Karpas-422 (cell line): ENCODE measurements around the gene EYA2. TPM values are rescaled to one million over a fixed set of nuclear protein-coding genes. Genes with fewer than 3 reads are reported as not detected.

Source experiments
- DNase-seq: peaks from one replicate; pipeline ENCODE4 v3.0.0-alpha.2; 2015
- H2AFZ ChIP-seq: fragments of 200-600 bp; sonication (generic); 2 replicates; pipeline ENCODE4 v1.6.1; 2014; ENCODE audit warnings: antibody characterized with exemption, low read length, mixed read lengths
- H3K27ac ChIP-seq: fragments of 200-600 bp; sonication (generic); 2 replicates; pipeline ENCODE4 v1.5.1; 2014; ENCODE audit warnings: mild to moderate bottlenecking, low read length, moderate library complexity
- H3K27me3 ChIP-seq: fragments of 200-600 bp; sonication (generic); 2 replicates; pipeline ENCODE4 v1.6.1; 2014; ENCODE audit warnings: low read length, mixed read lengths
- H3K36me3 ChIP-seq: fragments of 200-600 bp; sonication (generic); 2 replicates; pipeline ENCODE4 v1.6.1; 2014; ENCODE audit warnings: low read length, mixed read lengths; ENCODE audit not compliant: insufficient read depth
- H3K4me1 ChIP-seq: fragments of 200-600 bp; sonication (generic); 2 replicates; pipeline ENCODE4 v1.6.1; 2014; ENCODE audit warnings: mild to moderate bottlenecking, low read length, mixed read lengths
- H3K4me2 ChIP-seq: fragments of 200-600 bp; sonication (generic); 2 replicates; pipeline ENCODE4 v1.6.1; 2014; ENCODE audit warnings: low read length, low read depth, mild to moderate bottlenecking; ENCODE audit not compliant: poor library complexity, severe bottlenecking
- H3K4me3 ChIP-seq: fragments of 200-600 bp; sonication (generic); 2 replicates; pipeline ENCODE4 v1.5.1; 2014; ENCODE audit warnings: mild to moderate bottlenecking, antibody characterized with exemption, low read length, mixed read lengths
- H3K79me2 ChIP-seq: fragments of 200-600 bp; sonication (generic); 2 replicates; pipeline ENCODE4 v1.6.1; 2014; ENCODE audit warnings: mild to moderate bottlenecking, low read length, mixed read lengths
- H3K9ac ChIP-seq: fragments of 200-600 bp; sonication (generic); 2 replicates; pipeline ENCODE4 v1.6.0; 2014; ENCODE audit warnings: low read length
- H3K9me2 ChIP-seq: fragments of 200-600 bp; sonication (generic), shearing (Covaris generic); replicated peaks from 2 replicates; pipeline ENCODE4 v1.6.0; 2014; ENCODE audit warnings: mild to moderate bottlenecking, low read length, moderate library complexity; ENCODE audit not compliant: insufficient read depth
- H3K9me3 ChIP-seq: fragments of 300-700, 200-600 bp; sonication (generic); 2 replicates; pipeline ENCODE4 v1.6.1; 2014; ENCODE audit warnings: low read length, mixed read lengths
- H4K20me1 ChIP-seq: fragments of 200-600 bp; sonication (generic); 2 replicates; pipeline ENCODE4 v1.6.1; 2014; ENCODE audit warnings: mild to moderate bottlenecking, antibody characterized with exemption, low read length, low read depth; ENCODE audit not compliant: insufficient read depth
- total RNA-seq: library from RNA; depleted of rRNA; stranded (reverse); fragments of >200 nt; shearing (Covaris generic); gene quantifications from 2 replicates; pipeline ENCODE4 v1.2.3, GENCODE V29; 2014; ENCODE audit warnings: low replicate concordance

The EYA2 gene
- total RNA-seq, 1 experiment from 2014 or later: not detected

DNA sequence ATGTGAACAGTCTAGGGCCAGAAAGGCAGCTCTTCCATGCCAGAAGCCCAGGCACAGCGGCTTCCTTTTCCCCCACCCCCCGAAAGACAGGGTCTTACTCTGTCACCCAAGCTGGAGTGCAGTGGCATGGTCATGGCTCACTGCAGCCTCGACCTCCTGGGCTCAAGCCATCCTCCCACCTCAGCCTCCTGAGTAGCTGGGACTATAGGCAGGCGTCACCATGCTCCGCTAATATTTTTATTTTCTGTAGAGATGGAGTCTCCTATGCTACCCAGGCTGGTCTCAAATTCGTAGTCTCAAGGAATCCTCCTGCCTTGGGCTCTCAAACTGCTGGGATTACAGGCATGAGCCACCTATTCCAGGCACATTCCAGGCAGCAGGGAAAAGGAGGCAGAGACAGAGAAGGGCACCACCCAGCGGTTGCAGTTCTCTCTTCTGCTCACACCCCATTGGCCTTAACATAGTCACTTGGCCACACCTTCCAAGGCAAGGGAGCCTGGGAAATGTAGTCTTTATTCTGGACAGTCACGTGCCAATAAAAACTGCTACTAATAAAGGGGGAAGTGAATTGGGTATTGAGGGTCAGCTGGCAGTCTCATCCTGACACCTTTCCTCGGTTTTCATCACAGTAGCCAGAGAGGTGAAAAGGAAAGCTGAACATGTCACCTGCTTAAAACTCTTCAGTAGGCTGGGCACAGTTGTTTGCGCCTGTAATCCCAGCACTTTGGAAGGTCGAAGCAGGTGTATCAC lies 255.9 kb downstream of the EYA2 start:
- Histone ChIP-seq H3K9me2 (no peaks in the 10 kb centered on the region), H3K4me3 (no peak overlapping the region), H4K20me1 (no peaks in the 10 kb centered on the region), H3K27ac (no peak overlapping the region), H3K27me3 (no peaks in the 10 kb centered on the region; the same call in 1 of the 2 replicates), H3K4me2 (no peak overlapping the region), H3K9me3 (no peaks in the 10 kb centered on the region), H3K79me2 (no peaks in the 10 kb centered on the region), H3K4me1 (no peaks in the 10 kb centered on the region), H2AFZ (no peak overlapping the region), H3K36me3 (no peaks in the 10 kb centered on the region), H3K9ac (no peak overlapping the region)
- DNase-seq: peak; percentile 81

DNA sequence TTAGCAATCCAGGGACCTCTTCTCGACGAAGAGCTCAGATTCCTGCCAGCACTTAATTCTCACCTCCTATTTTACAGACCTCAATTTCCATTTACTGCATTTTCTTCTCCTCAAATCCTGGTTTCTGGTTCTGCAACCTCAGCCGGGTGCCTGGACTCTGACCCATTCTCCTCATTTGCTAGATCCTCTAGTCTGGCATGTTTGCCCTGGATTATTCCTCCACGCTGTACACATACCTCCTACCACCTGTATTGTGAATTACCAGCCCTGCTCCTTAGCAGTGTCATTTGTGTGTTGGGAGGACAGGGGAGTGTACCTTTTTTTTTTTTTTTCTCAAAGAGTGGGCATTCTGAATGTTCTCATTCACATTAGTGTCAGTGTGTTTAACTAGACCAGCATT lies 257.4 kb downstream of the EYA2 start:
- no peaks in the 10 kb centered on the region for H3K9me3 ChIP-seq
- no peak overlapping the region for H3K9ac ChIP-seq
- no peak overlapping the region for H3K4me3 ChIP-seq
- no peaks in the 10 kb centered on the region; the same call in 1 of the 2 replicates for H3K27me3 ChIP-seq
- no peak overlapping the region for H3K27ac ChIP-seq
- no peaks in the 10 kb centered on the region for H3K79me2 ChIP-seq
- no peaks in the 10 kb centered on the region for H3K4me1 ChIP-seq
- no peaks in the 10 kb centered on the region for H4K20me1 ChIP-seq
- no peak overlapping the region for H3K4me2 ChIP-seq
- no peaks in the 10 kb centered on the region for H3K9me2 ChIP-seq
- no peak overlapping the region for H2AFZ ChIP-seq
- DNase-seq: peak; percentile 17
- H3K36me3 ChIP-seq: no peaks in the 10 kb centered on the region

DNA sequence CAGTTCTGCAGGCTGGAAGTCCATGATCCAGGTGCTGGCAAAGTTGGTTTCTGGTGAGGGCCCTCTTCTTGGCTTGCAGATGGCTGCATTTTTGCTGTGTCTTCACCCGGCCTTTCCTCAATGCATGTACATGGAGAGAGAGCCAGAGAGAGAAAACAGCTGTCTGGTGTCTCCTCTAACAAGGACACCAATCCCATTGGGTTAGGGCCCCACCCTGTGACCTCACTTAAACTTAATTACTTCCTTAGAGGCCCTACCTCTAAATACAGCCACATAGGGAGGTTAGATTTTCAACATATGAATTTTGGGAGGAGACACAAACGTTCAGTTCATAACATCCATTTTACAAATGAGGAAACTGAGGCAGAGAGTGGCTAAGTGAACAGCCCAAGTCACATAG lies 259.4 kb downstream of the EYA2 start:
- H3K79me2 ChIP-seq: no peaks in the 10 kb centered on the region
- DNase-seq: no peak
- no peaks in the 10 kb centered on the region for H3K36me3 ChIP-seq
- no peak overlapping the region for H2AFZ ChIP-seq
- no peak overlapping the region for H3K4me3 ChIP-seq
- no peaks in the 10 kb centered on the region for H3K4me1 ChIP-seq
- no peaks in the 10 kb centered on the region for H3K9me2 ChIP-seq
- no peak overlapping the region for H3K9ac ChIP-seq
- H3K27ac ChIP-seq: no peak overlapping the region
- no peaks in the 10 kb centered on the region for H4K20me1 ChIP-seq
- no peaks in the 10 kb centered on the region for H3K9me3 ChIP-seq
- no peaks in the 10 kb centered on the region; the same call in 1 of the 2 replicates for H3K27me3 ChIP-seq
- H3K4me2 ChIP-seq: no peak overlapping the region

DNA sequence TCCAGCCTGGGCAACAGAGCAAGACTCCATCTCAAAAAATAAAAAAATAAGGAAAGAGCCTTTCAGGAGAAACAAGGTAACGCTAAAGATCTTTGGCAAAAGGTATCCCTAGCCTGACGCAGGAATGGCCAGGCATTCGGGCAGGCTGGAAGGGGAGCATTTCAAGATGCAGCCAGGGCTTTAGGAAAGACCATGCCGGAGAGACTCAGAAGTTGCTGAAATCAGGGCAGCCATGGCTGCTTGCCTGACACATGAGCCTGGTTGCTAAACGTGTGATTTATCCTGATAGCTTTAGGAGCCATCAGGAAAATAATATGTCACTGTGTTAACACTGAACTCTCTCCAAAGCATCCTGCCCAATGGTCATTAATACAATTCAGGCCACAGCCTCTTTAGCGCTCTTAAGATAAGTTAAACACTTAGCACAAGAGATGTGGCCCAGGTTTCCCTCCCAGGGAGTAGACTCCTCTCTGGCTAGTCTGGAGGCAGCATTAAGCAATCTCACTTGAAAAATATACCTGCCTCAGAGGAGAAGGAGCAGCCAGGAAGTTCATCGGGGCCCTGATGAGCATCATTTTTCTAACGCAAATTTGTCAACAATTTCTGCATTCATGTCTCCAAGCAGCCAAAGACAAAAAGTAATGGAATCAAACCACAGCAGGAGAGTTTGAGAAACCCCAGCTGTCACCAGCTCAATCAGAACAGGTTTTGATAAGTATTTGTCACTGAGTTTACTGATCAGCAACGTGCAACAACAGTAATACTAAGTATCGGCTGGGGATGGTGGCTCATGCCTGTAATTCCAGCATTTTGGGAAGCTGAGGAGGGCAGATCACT lies 261.9 kb downstream of the EYA2 start:
- DNase-seq: no peak
- no peaks in the 10 kb centered on the region for H4K20me1 ChIP-seq
- no peak overlapping the region for H3K27ac ChIP-seq
- H3K9me2 ChIP-seq: no peaks in the 10 kb centered on the region
- H3K4me1 ChIP-seq: no peaks in the 10 kb centered on the region
- H3K36me3 ChIP-seq: no peaks in the 10 kb centered on the region
- no peak overlapping the region for H3K4me3 ChIP-seq
- no peak overlapping the region for H3K9ac ChIP-seq
- no peak overlapping the region for H3K4me2 ChIP-seq
- H2AFZ ChIP-seq: no peak overlapping the region
- H3K27me3 ChIP-seq: no peaks in the 10 kb centered on the region; the same call in 1 of the 2 replicates
- H3K79me2 ChIP-seq: no peaks in the 10 kb centered on the region
- no peaks in the 10 kb centered on the region for H3K9me3 ChIP-seq

DNA sequence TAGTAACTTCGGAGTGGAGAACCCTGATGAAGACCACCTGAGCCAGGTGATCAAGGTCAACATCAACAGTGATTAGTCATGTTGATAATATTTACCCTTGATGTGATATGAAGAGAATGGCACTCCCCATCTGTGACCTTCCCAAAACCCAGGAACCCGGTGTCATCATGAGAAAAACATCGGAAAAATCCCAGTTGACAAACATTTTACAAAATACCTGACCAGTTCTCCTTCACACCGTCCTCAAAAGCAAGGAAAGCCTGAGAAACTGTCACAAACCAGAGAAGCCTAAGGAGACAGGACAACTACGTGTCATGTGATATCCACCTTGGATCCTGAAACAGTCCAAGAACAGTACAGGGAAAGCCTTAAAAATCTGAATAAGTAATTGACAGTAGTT lies 264.5 kb downstream of the EYA2 start:
- H3K79me2 ChIP-seq: no peaks in the 10 kb centered on the region
- H3K27me3 ChIP-seq: no peaks in the 10 kb centered on the region
- H3K27ac ChIP-seq: no peak overlapping the region
- no peaks in the 10 kb centered on the region for H4K20me1 ChIP-seq
- H2AFZ ChIP-seq: no peak overlapping the region
- H3K9ac ChIP-seq: no peak overlapping the region
- no peaks in the 10 kb centered on the region for H3K9me3 ChIP-seq
- no peaks in the 10 kb centered on the region for H3K36me3 ChIP-seq
- DNase-seq: no peak
- H3K4me2 ChIP-seq: no peak overlapping the region
- H3K4me3 ChIP-seq: no peak overlapping the region
- H3K9me2 ChIP-seq: no peaks in the 10 kb centered on the region
- H3K4me1 ChIP-seq: no peaks in the 10 kb centered on the region

DNA sequence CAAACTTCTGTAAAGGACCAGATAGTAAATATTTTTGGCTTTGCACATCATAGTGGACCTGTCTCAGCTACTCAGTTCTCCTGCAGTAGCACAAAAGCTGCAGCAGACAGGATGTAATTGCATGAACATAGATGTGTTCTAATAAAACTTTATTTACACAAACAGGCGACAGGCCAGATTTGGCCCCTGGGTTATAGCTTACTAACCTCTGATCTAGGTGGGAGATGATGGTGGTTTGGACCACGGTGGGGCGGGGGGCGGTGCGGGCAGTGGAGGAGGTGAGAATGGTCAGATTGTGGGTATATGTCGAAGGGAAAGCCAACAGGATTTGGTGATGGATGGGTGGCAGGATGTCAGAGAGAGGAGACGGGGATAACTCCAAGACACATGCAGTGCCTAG lies 265.6 kb downstream of the EYA2 start:
- Histone ChIP-seq H3K4me1 (no peaks in the 10 kb centered on the region), H4K20me1 (no peaks in the 10 kb centered on the region), H2AFZ (no peak overlapping the region), H3K9me3 (no peaks in the 10 kb centered on the region), H3K79me2 (no peaks in the 10 kb centered on the region), H3K4me2 (no peak overlapping the region), H3K36me3 (no peaks in the 10 kb centered on the region), H3K27ac (no peak overlapping the region), H3K9ac (no peak overlapping the region), H3K4me3 (no peak overlapping the region), H3K9me2 (no peaks in the 10 kb centered on the region), H3K27me3 (no peaks in the 10 kb centered on the region)
- no peak for DNase-seq

DNA sequence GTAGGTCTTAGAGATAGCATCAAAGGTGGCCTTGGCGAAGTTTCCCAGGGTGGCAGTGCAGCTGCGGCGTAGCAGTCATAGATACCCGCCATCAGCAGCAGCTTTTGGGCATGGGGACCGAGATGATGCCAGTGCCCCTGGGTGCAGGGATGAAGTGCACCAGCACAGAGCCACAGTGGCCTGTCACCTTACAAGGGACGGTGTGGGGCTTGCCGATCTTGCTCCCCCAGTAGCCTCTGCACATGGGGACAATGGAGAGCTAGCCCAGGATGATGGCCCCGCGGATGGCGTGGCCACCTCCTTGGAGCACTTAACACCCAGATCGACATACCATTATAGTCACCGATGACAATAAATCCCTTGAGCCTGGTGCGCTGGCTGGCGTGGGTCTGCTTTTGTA lies 266.3 kb downstream of the EYA2 start:
- Histone ChIP-seq H3K36me3 (no peaks in the 10 kb centered on the region), H3K9me2 (no peaks in the 10 kb centered on the region), H3K4me1 (no peaks in the 10 kb centered on the region), H3K9ac (no peak overlapping the region), H3K27ac (no peak overlapping the region), H3K4me3 (no peak overlapping the region), H3K9me3 (no peaks in the 10 kb centered on the region), H3K27me3 (no peaks in the 10 kb centered on the region), H4K20me1 (no peaks in the 10 kb centered on the region), H2AFZ (no peak overlapping the region), H3K4me2 (no peak overlapping the region), H3K79me2 (no peaks in the 10 kb centered on the region)
- no peak for DNase-seq

DNA sequence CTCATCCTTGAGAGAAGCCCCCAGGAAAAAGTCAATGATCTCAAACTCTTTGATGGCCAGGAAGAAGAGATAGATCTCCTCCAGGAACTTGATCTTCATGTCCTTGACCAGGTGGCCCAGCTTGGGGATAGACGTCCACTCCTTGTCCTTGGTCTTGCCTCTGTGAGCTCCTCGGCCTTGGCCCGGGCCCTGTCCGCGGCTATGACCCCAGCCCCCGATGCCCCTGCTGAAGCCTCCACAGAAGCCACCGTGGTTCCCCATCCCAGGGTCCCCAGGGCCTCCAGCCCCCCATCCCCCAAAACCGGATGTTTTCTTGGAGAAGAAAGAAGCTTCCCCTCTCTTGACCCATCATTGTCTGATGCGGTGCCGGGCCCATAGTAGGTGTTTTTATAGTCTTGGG lies 266.8 kb downstream of the EYA2 start:
- H3K9me3 ChIP-seq: no peaks in the 10 kb centered on the region
- no peak overlapping the region for H3K9ac ChIP-seq
- no peaks in the 10 kb centered on the region for H3K36me3 ChIP-seq
- H3K4me3 ChIP-seq: no peak overlapping the region
- H3K27ac ChIP-seq: no peak overlapping the region
- H3K4me2 ChIP-seq: no peak overlapping the region
- DNase-seq: no peak
- H3K9me2 ChIP-seq: no peaks in the 10 kb centered on the region
- no peaks in the 10 kb centered on the region for H3K4me1 ChIP-seq
- no peak overlapping the region for H2AFZ ChIP-seq
- no peaks in the 10 kb centered on the region for H3K27me3 ChIP-seq
- H3K79me2 ChIP-seq: no peaks in the 10 kb centered on the region
- no peaks in the 10 kb centered on the region for H4K20me1 ChIP-seq
